Common myeloid progenitor, CD34-positive (primary cell): ENCODE data around the gene NDP.

Experiments
- CTCF ChIA-PET: fragments of 350-600 bp; sonication (Branson Sonifier 250); formaldehyde crosslinking; loops from one replicate; lab custom pipeline; 2021; ENCODE audit warnings: antibody characterized with exemption; lab: Charles Lee
- POLR2A ChIA-PET: fragments of 350-600 bp; sonication (Branson Sonifier 250); formaldehyde crosslinking; loops from one replicate; lab custom pipeline; 2021; ENCODE audit warnings: antibody characterized with exemption; lab: Charles Lee
- DNase-seq, 3 donors: peaks; one replicate each; pipeline versions ENCODE4 v3.0.0 to v3.0.0-alpha.2; 2013
- H3K27ac ChIP-seq, 2 experiments: 1 replicate in 1 of 2; 2 replicates in 1 of 2; pipeline ENCODE4 v1.7.0; 2013; ENCODE audit warnings: inconsistent platforms in 2 of 2, low read length in 2 of 2, mild to moderate bottlenecking in 2 of 2, low read depth in 1 of 2, moderate library complexity in 1 of 2; ENCODE audit not compliant: severe bottlenecking in 2 of 2, insufficient read depth in 1 of 2, poor library complexity in 1 of 2
- H3K27me3 ChIP-seq, 5 experiments: replicated peaks in 2 of 5; 1 replicate in 3 of 5; 2 replicates in 2 of 5; pipeline versions ENCODE4 v1.6.1 to v1.7.0; 2013; ENCODE audit warnings: low read length in 4 of 5, mild to moderate bottlenecking in 2 of 5, moderate library complexity in 2 of 5, inconsistent platforms in 1 of 5; ENCODE audit not compliant: insufficient read depth in 5 of 5, control insufficient read depth in 4 of 5
- H3K36me3 ChIP-seq, 4 experiments: 1 replicate in 2 of 4; 2 replicates in 2 of 4; pipeline versions ENCODE4 v1.6.1 to v1.7.0; 2013; ENCODE audit warnings: low read length in 3 of 4, control low read depth in 1 of 4, mild to moderate bottlenecking in 1 of 4; ENCODE audit not compliant: control insufficient read depth in 4 of 4, insufficient read depth in 4 of 4
- H3K4me1 ChIP-seq, 4 experiments: 1 replicate in 3 of 4; 2 replicates in 1 of 4; pipeline versions ENCODE4 v1.6.1 to v1.7.1; 2013; ENCODE audit warnings: low read length in 3 of 4, mild to moderate bottlenecking in 3 of 4, control low read depth in 1 of 4, inconsistent platforms in 1 of 4, moderate library complexity in 1 of 4; ENCODE audit not compliant: control insufficient read depth in 4 of 4, insufficient read depth in 4 of 4; ENCODE audit errors: control extremely low read depth in 1 of 4
- H3K4me3 ChIP-seq, 7 experiments: 1 replicate in 4 of 7; 2 replicates in 3 of 7; pipeline versions ENCODE4 v1.5.1 to v1.7.0; 2013; ENCODE audit warnings: mild to moderate bottlenecking in 7 of 7, low read length in 6 of 7, moderate library complexity in 6 of 7, inconsistent platforms in 2 of 7, low read depth in 2 of 7, control low read depth in 1 of 7; ENCODE audit not compliant: insufficient read depth in 4 of 7, control insufficient read depth in 1 of 7; ENCODE audit errors: extremely low read depth in 1 of 7
- H3K9me3 ChIP-seq, 5 experiments: 1 replicate in 4 of 5; 2 replicates in 1 of 5; pipeline versions ENCODE4 v1.6.1 to v1.7.1; 2013; ENCODE audit warnings: low read length in 4 of 5, mild to moderate bottlenecking in 2 of 5, inconsistent platforms in 1 of 5, low read depth in 1 of 5, moderate library complexity in 1 of 5; ENCODE audit not compliant: control insufficient read depth in 4 of 5, insufficient read depth in 2 of 5; ENCODE audit errors: control extremely low read depth in 1 of 5
- WGBS: methylation state at CpG from one replicate; pipeline ENCODE4 v1.1.5; 2013; ENCODE audit not compliant: insufficient coverage; 5-methylcytosine and 5-hydroxymethylcytosine counted together

NDP gene

DNA sequence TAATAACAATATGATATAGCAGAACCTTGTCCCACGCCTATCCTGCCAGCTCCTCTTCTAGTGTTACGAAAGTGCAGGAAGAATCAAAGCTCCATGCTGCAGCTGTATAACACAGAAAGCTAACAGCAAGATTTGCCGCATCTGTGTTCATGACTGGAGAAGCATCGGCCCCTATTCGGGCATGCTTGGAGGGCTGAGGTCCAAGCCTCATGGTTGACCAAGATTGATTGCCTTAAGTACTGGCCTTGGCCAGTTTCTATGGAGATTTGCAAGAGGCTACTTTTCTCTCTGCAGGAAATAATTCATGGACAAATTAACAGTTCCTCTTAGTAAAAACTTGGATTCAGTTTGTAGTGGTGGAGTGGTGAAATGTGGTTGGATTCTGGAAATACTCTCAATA is 12.9 kb upstream of the NDP start:
- CTCF ChIA-PET, result no interaction called here
- Histone ChIP-seq H3K9me3 (no peaks in the 10 kb centered on the region), H3K27me3 (peaks cover 0 to 3% (median 0%) of the 10 kb centered on the region in 5 experiments), H3K27ac (no peak overlapping the region), H3K4me3 (no peak overlapping the region), H3K4me1 (no peaks in the 10 kb centered on the region), H3K36me3 (no peaks in the 10 kb centered on the region)
- WGBS, result 96% methylated on average over 4 of the region's 5 CpGs
- no peak for DNase-seq
- POLR2A ChIA-PET, result no interaction called here

DNA sequence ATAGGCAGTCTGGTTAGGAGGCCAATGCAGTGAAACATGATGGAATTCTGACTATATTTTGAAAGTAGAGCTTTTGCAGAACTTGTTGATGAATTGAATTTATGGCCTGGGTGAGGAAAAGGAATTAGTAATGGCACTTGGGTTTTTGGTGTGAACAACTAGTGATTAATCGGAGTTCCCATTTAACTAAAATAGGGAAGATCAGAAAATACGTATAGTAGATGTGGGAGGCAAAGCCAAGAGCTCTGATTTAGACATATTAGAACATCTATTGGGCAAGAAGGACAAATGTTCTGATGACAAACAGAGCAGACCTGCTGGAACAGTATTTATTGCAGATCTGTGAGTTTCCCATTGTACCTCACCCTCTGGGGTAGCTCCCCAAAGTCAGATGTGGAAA is 12.3 kb upstream of the NDP start:
- ChIA-PET CTCF (no interaction called here), POLR2A (interaction anchor here (0.6 kb wide), 1 partner anchor 531 kb away, joined by 5 read pairs; no protein-coding TSS in a partner anchor)
- Histone ChIP-seq H3K27me3 (peaks cover 0 to 3% (median 0%) of the 10 kb centered on the region in 5 experiments), H3K27ac (no peak overlapping the region), H3K4me3 (no peak overlapping the region), H3K4me1 (no peaks in the 10 kb centered on the region), H3K9me3 (no peaks in the 10 kb centered on the region), H3K36me3 (no peaks in the 10 kb centered on the region)
- WGBS, result 100% methylated on average over 2 of the region's 2 CpGs
- DNase-seq, result no peak

DNA sequence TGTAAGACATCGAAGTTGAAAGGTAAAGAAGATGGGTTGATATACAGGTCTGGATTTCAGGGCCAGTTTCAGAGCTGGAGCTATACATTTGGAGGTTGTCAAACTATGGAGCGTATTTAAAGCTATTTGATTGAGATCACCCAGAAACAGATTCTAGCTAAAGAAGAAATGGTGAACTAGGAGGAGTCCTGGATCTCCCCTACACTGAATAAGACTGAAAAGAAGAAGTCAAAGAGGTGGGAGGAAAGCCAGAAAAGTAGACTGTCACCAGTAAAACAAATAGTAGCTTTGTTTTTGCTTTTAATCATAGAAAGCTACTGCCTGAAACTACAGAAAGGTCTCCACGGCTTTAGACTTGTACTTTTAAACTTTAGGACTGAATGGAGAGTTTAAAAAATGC is 5.0 kb upstream of the NDP start:
- Histone ChIP-seq H3K4me1 (peaks cover 0 to 6% (median 1%) of the 10 kb centered on the region in 4 experiments), H3K9me3 (no peaks in the 10 kb centered on the region), H3K27ac (no peak overlapping the region), H3K36me3 (no peaks in the 10 kb centered on the region), H3K4me3 (no peak overlapping the region), H3K27me3 (peaks cover 0 to 33% (median 2%) of the 10 kb centered on the region in 5 experiments)
- POLR2A ChIA-PET, result no interaction called here
- 86% methylated on average over 2 of the region's 3 CpGs for WGBS
- no peak for DNase-seq
- CTCF ChIA-PET, result interaction anchor here (0.5 to 1.2 kb wide), 2 partner anchors 20 to 1870 kb away, joined by 3 read pairs; no protein-coding TSS in a partner anchor

DNA sequence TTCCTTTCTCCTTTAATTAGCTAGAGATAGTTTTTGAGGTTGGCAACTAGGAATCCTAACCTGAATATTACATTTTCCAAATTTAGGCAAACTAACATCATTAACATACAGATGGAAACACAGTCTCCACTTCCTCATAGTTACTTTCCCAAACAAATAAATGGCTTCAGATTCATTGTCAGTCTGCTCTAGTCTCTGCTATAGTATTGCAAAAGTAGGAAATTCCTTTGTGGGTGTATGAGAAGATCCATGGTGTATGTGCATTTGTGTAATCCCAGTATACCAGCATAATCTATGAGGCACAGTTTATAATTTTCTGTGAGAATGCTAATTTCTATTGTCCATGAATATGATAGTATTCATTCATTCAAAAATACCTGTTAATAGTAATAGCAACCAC is 3.0 kb upstream of the NDP start:
- DNase-seq, result no peak
- Histone ChIP-seq H3K4me3 (no peak overlapping the region), H3K4me1 (peaks cover 0 to 10% (median 1%) of the 10 kb centered on the region in 4 experiments), H3K9me3 (no peaks in the 10 kb centered on the region), H3K27me3 (peaks cover 0 to 48% (median 8%) of the 10 kb centered on the region in 5 experiments), H3K27ac (no peak overlapping the region), H3K36me3 (no peaks in the 10 kb centered on the region)
- ChIA-PET CTCF (no interaction called here), POLR2A (no interaction called here)

DNA sequence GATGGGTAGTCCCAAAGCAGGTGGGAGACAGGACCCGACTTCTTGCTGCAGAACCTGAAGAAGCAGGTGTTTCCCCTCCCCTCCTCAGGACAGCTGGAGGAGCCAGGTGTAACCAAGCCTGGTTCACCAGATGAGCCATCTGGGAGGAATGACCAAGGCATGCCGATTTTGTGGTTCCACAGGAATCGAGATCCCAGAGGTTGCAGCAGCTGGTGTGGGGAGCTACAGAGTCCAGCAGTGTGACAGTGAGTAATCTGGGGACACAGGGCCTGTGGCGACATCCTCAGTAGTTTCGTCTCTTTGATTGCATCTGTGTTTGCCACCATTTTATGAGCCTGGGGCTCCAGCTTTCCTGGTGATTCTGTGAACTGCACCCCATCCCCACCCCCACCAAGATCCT is 2.6 kb upstream of the NDP start:
- Histone ChIP-seq H3K4me1 (peaks cover 0 to 10% (median 1%) of the 10 kb centered on the region in 4 experiments), H3K4me3 (no peak overlapping the region), H3K27me3 (peaks cover 0 to 49% (median 8%) of the 10 kb centered on the region in 5 experiments), H3K27ac (no peak overlapping the region), H3K9me3 (no peaks in the 10 kb centered on the region), H3K36me3 (no peaks in the 10 kb centered on the region)
- 77% methylated on average over 5 of the region's 5 CpGs for WGBS
- DNase-seq, result no peak
- CTCF ChIA-PET, result no interaction called here
- POLR2A ChIA-PET, result no interaction called here

DNA sequence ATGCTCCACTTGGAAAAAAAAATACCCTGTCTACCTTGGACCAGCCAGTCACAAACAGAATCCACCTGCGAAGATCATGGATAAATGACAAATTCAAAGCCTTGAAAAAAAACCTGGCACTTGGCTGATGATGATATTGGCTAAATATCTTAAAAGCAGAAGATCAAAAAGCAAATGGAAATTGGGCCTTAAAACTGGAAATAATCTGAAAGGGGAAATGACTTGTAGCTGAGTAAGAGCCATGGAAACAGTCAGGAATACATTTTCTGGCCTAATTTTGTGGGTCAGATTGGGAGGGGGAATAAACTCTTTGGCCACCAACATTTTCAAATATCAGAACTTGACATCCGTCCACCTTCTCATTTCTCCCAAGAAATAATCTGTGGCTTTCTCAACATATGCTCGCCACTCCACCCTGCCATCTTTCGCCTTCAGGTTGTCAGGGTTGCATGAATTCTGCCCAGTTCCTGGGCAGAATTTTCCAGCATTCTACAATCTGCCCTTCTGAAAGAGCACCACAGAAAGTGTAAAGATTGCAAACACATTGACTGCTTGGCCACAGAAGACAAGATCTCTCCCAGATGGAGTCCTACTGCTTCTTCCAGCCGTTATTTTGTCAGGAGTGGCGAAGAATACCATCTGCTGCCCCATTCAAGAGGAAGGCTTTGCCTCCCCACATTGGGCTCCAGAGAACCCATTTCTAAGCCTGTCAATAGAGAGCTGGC is 1.7 kb upstream of the NDP start:
- Histone ChIP-seq H3K9me3 (no peaks in the 10 kb centered on the region), H3K36me3 (no peaks in the 10 kb centered on the region), H3K27me3 (peaks cover 0 to 57% (median 8%) of the 10 kb centered on the region in 5 experiments), H3K4me1 (peaks cover 0 to 10% (median 1%) of the 10 kb centered on the region in 4 experiments), H3K27ac (no peak overlapping the region), H3K4me3 (no peak overlapping the region)
- 87% methylated on average over 5 of the region's 6 CpGs for WGBS
- DNase-seq, result peak in 1 of 3 donors; percentile 5
- ChIA-PET POLR2A (no interaction called here), CTCF (no interaction called here)

DNA sequence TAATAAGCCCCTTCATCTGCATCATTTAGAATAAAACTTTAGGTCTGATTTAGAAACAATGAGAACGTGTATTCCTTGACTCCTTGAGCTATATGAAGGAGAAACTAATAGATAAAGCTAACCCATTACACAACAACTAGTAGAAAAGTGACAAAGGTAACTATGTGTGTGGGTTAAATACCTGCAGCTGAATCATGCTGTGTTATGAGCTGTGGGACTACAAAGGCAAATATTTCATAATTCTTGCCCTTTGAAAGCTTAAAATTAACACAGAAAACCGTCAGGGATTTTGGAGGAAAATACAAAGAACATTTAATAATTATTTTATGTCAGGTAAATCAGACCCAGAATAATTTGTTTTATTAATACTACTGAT is 898 bp upstream of the NDP start:
- Histone ChIP-seq H3K4me1 (peaks cover 0 to 10% (median 1%) of the 10 kb centered on the region in 4 experiments), H3K9me3 (no peaks in the 10 kb centered on the region), H3K4me3 (no peak overlapping the region), H3K27me3 (peaks cover 0 to 66% (median 8%) of the 10 kb centered on the region in 5 experiments), H3K36me3 (no peaks in the 10 kb centered on the region), H3K27ac (no peak overlapping the region)
- WGBS, result no CpG with 5 or more reads among the region's 2 CpGs
- POLR2A ChIA-PET, result no interaction called here
- CTCF ChIA-PET, result no interaction called here
- no peak for DNase-seq
